GM19351 (cell line): ENCODE measurements around the gene CTR9.
A peak's percentile ranks its signal among the peaks of the same experiment; 100 is the strongest.

Experiments used
- ATAC-seq: cut with Tn5 transposase; IDR thresholded peaks from one replicate; pipeline ENCODE4 v1.9.1; 2021; ENCODE audit warnings: mild to moderate bottlenecking, moderate library complexity; ENCODE audit not compliant: unreplicated experiment

The CTR9 gene

DNA sequence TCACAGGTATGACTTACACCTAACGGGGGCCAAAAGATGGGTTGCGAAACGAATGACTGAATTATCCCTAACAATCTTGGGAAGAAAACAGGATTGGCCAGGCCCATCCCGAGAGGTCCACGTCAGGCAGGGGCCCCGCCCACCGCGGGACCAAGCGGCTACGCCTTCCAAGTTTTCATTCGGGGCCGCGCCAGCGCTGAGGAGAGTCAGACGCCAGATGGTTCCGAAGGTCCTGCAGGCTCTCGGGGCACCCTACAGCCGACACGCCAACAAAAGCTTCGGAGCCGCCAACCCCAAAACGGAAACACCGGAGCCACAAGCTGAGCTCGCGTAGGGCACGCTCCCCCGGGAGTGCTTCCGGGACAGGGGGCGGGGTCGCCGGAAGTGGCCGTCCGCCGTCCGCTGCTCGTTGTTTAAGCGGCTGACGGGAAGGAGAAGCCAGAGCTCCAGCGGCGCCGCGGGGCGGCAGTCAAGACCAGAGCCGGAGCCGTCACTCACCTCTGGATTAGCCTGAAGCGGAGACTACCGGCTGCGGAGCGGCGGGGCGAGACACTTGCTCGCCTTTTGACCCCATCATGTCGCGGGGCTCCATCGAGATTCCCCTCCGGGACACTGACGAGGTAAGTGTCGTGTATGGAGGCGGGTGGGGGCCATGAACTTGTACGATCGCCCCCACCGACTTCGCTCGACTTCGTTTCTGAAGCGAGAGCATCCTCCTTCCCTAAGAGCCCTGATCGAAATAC is at the start of gene CTR9:
TSS of gene CTR9 (plus strand) at position 409 of the 743 bp plus-strand sequence. CDS start at position 576, 167 bp downstream.
- ATAC-seq, result peak; percentile 92

DNA sequence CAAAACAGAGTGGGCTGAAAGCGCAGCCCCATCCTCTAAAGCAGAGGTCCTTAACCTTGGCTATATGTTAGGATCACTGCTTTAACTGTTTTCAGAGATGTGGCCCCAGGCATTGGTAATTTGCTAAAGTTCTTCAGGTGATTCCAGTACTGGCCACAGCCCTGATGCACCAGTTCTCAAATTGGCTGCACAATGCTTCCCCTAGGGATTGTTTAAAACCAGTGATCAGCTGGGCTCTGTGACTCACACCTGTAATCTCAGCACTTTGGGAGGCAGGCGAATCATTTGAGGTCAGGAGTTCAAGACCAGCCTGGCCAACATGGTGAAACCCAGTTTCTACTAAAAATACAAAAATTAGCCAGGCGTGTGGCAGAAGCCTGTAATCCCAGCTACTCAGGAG is 49.1 kb upstream of the CTR9 start:
- ATAC-seq, result no peak

DNA sequence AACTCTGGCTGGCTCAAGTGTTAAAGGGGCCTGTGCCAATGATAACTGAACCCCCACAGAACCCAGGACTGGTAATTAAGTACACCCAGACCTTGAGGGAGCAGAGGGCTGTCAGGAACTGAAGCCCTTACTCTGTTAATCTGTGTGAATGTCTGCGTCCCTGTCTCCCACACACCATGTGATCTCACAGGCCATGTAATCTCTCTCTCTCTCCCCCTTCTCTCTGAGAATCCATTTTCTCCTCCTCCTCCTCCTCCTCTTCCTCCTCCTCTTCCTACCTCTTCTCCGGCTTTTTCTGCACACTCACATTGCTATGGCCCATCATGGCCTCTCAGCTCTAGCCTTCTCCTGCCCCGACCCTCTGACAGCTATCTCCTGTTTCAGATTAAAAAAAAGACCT is 42.9 kb upstream of the CTR9 start:
- ATAC-seq, result no peak

DNA sequence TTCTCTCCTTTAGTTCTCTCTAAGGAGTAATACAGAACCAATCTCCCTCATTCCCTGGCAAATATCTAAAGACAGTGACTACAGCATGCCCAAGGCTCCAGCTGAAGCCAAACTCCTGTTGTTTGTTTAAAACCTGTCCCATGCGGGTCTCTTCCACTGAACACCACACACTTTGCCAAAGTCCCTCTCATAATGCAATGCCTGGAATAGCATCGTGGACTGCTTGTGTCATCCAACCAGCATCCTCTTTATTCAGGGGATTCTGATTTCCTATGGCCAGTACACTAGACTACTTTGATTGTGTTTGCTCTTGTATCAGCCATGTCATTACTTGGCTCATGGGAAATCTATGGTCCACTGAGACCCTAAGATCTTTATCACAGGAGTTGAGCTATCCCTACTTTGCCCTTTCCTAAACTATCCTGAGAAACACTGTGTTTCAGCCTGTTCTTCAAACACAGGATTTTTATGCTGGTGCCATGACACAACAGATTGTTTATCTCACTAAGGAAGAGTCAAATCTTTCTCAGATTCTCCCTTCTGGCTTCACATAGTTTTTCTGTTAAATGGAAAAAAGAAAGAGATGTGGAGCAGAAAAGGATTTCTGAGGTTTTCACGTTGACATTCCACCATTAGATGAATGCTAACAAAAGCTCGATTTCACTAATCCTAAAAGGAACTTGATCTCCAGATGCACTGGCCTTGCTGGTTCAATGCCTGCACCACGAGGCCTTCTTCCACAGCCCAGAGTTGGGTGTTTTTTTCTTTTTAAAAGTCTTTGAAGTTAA is 41.6 kb upstream of the CTR9 start:
- no peak for ATAC-seq

DNA sequence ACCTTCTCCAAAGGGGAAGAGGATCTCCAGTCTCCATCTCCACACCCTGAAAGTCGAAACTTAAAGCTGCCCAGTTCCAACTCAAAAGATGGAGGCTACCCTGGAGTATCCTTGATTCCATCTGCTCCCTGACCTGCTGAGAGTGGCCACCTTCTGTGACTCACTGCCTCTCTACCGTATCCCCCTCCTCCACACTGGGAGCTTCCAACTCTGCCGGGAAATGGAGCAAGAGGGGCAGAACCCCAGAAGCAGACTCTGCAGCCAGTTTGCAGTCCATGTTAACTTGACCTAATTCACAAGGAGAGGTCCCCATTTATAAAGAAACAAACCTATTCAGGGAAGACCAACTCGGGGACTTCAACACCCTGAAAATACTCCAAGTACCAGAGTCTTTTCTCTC is 35.5 kb upstream of the CTR9 start:
- no peak for ATAC-seq

DNA sequence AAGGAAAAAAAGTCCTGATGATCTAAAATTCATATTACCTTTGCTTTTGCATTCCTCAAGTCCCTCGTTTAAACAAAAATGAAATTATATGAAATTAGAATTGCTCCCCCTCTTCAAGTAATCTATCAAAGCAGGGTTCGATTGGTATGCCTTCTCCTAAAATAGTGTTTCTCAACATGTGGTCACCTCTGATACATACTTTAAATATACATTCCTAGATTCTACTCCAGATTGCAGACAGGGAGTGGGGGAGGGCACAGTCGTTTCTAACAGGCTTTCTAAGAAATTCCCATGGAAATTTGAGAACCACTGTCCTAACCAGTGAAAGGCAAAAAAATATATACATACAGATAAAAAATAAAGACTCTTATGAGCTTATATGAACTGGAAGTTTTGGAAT is 34.9 kb upstream of the CTR9 start:
- no peak for ATAC-seq

DNA sequence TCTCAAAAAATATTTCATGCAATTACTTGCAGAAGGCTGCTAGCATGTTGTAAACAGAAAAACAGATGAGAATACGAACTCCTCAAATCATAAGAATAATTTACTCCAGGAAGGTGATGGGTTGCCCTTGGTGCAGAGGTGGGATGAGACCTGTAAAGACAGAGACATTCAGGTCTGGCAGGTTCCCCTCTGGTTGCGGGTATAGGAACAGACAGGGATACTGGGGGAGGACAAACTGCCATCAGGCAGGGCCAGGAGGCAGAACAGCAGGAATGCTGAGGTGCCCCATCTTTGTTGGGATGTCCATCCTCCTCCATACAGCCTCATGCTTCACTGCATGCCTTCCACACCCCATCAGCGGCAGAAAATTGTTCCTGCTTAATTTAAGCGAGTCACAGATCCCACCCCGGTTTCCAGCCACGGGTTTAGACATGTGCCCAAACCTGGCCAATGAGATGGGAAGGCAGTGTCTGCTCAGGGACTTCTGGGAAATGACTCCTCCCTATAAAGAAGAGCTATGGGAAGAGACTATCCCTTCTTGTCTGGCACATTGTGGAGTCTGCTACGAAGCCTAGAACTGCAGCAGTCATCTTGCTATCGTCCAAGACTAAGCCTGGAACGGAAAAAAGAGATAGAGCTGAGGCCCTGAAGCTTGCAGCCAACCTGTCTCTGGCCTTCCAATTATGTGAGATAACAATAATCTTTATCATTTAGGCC is 34.3 kb upstream of the CTR9 start:
- ATAC-seq, result no peak

DNA sequence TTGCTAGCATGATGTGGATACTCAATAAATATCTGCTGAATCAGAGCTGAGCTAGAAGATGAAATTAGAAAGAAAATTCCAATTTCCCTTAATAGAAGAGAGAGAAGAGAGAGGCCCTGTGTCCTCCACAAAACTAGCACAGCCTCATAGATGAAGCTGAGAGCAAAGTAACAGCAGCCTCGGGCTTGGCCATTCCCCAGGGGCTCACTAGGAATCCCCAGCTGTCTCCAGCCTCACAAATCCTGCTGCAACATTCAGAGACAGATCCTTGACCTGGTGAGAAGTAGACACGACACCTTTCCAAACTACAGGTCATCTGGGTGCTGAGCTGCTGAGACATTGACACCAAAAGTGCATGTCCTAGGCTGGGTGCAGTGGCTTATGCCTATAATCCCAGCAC is 31.4 kb upstream of the CTR9 start:
- ATAC-seq, result no peak

DNA sequence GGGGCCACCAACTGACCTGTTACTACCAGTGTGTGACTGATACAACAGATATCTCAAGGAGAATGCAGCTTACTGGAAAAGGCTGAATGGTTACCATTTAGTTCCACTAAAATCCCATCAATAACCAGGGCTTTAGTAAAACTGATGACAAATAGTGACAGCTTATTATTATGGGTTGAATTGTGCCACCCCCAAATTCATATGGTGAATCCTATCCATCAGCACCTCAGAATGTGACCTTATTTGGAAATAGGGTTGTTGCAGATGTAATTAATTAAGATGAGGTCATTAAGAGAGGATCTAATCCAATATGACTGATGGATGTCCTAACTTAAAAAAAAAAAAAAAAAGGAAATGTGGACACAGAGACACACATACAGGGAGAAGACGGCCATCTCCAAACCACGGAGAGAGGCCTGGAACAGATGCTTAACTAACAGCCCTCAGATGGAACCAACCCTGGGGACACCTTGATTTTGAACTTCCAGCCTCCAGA is 30.1 kb upstream of the CTR9 start:
- no peak for ATAC-seq

DNA sequence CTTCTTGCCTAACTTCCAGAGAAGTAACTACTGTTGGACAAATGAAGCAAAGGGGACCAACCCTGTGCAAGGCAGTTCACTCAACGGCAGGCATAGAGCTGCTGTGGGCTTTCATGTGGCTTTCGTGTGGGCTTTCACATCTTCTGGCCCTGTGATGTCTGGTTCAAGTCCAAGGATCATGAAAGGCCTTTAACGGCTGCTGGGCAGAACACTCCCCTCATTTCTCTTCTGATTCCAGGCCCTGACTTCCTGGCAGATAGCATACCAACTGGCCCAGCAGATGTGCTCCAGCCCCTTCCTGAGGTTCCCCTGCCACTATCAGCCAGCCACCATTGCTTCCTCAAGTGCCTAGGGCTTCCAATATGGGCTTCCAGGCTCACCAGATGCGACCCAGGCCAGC is 28.7 kb upstream of the CTR9 start:
- ATAC-seq, result no peak

DNA sequence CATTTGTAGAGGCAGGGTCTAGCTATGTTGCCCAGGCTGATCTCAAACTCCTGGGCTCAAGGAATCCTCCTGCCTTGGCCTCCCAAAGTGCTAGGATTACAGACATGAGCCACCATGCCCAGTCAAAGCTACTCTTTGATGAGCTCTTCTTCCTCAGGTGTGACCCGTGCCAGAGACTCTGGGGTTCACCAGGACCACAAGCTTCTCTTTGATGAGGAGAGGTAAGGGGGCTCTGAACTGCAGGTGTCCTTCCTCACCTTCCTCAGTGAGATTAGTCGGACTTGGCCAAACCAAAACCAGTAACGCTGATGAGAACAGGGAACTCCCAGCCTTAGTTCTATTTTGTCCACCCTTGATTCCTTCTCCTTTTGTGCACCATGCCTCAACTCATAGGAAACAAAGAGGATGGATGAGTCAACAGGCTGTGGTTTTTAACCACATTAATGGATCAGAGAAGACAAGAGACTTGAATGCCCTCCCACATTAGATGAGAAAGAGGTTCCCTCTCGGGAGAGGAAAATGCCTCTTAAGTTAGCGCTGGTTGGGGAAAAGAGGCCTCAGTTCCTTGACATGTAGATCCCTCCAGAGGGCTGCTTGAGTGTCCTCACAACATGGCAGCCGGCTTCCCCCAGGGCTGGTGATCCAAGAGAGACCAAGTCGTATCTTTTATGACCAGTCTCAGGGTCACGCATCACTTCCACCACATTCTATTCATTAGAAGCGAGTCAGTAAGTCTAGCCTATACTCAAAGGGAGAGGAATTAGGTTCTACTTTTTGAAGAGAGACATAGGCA is 25.7 kb upstream of the CTR9 start:
- ATAC-seq, result no peak

DNA sequence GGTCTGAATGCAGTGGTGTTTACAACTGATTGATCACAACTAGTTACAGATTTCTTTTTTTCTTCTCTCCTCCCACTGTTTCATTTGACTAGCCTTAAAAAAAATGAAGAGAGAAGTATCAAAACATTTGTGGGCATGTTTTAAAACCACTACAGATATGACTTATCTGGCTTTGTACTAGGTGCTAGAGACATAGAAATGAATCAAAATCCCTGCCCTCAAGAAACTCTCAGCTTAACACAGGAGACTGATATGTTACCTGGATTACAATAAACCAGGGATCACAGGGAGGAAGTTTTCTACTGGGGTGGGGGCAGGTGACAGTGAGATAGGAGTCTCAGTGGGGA is 25.2 kb upstream of the CTR9 start:
- no peak for ATAC-seq

DNA sequence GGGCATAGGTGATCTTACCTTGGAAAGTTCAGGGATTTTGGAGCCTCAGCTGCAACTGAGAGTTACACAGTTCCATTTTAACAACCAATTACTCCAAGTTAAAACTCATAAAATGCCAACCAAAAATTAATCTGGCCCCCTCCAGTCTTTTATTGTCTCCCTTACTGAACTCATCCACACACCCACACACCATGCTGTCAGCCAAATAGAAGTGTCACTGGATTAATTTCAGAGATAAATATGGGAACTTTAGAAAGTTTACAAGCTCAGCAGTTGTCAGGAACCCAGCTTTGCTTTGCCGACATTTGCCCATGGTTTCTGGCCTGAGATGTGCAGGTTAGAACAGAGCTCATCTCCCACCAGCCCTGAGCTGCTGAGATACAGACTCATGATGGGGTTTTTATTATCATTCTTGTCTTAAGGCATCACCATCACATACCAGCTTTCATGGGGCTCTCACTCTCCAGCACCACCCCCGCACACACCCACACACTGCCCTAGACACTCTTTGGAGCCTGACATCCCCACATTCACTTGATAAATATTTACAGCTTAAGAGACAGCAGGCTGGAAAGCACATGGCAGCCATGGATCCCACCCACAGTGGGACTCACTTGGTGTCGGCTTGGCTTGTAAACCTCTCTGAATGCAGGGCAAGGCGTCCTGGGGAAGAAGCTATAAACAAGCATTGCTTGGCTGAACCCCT is 23.7 kb upstream of the CTR9 start:
- no peak for ATAC-seq

DNA sequence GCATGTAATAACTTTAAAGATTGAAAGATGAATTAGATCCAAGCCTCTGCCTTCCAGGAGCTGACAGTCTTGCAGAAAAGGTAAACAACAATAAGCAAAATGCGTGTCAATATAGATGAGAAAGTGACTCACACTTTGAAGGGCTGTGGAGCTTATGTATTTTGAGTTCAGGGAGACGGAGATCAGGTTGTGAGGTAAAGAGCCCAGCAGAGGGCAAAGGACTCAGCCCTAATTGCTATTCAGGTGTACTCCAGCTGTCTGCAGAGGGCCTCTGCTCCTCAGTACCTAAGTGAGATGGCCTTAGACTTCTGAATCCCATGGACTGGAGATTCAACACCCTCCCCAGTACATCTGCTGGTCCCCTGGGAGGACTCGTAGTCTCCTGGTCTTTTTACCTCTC is 22.9 kb upstream of the CTR9 start:
- no peak for ATAC-seq

DNA sequence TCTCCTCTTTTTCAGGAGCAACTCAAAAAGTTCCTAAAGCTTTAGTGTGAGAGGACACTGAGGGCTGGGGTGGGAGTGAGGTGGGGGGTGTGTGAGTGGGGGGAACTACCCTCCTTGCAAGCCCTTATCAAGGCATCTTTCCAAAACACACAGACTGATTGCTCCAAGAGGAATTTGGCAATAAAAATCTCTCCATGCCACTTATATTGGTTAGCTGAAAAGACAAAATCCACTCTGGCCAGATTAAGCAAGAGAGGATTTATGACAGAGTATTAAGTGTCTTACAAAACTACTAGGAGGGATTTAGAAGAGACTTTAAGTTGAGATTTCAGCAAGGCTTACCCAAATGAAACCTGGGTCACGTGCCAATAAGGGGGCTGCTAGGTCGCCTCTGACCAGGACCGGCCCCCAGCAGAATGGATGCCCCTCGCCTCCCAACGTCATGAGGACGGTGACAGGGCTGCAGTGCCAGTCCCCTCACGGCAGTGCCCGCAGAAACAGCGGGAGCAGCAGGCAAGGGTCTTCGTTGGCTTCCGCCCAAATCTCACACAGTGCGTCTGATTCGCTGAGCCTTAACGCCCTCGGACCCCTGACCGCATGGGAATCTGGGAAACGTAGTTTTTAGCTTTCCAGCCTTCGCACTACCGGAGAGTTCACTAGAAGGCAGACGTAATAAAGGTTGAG is 22.1 kb upstream of the CTR9 start:
- no peak for ATAC-seq

DNA sequence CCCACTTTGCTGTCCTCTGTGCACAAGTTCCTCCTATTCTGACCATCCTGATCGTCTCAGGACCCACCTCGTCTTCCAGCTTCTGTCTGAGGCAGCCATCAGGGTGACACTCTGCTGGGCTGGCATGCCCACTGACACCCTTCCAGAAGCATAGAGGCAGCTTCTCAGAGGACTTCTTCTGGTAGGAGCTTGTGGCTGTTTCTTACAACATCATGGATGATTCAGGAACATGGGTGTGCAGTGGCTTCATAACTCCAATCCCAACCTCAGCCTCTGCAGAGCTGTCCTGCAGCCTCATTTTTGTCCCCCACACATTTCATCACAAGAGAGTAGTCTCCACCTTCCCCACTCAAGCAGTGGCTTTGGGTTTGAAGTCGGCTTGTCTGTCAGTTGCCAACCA is 20.9 kb upstream of the CTR9 start:
- ATAC-seq, result no peak

DNA sequence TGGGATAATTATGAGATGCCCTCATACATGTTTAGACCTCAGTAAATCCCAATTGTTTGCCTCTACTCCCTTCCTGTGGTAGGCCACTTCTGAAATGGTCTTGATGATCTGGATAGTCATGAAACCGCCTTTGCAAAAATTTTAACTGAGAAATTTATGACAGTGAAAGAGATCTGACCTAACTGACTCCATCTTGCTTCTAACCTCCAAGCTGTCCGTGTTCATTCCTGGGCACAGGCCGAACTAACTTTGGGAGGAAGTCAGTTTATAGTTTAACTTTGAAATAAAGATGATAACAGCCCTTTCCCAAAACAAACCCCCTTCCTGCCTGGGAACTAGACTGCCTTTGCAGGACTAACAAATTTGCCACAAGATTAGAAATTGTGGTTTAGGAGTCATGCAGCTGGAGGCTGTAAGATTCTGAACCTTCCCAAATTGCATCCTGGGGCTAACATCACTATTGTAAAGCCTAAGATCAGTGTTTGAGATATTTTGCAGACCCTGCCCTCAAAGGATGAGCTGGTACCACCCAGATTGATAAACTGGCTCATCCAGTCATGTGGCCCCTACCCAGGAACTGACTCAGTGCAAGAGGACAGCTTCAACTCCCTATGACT is 19.9 kb upstream of the CTR9 start:
- ATAC-seq, result no peak

DNA sequence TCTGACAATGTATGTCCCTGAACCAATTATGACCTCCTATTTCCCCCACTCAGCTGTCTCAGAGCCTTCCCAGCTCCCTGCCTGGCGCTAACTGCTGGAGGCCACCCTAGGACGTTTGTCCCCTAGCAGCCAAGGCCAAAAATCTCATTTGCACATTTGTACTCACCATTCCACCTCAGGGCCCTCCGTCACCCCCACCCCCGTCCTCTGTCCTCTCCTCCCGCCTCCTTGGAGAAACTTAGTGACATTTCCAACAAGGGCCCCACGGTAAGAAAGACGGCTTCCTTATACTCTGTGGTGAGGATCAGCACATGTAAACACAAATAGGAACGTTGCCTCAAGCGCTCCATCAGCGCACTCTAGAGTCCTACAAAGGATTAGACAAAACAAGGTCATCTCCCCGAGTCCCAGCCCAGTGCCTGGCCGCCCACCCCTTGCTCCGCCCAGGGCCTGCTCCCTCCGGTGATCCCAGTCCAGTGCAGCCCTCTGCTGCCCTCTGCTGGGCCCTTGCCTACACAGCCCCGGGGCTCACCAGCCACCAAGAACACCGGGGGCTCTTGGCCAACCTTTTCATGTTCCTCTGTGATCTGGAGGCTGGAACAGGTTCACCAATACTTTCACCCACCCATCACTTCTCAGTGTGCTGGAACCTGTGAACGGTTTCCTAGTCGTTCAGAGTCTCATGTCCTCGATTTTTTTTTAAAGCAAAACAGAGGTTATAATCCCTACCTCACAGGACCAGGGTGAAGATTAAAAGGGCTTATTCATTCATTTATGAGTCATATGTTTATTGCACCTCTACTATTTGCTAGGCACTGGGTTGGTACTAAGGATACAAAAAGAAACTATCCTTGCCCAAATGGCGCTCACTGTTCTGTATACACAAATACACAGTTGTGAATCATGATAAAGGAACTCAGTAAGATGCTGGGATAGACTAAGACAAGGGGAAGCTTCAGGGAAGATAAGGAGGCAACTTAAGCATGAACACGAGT is 15.3 kb upstream of the CTR9 start:
- ATAC-seq, result peak; percentile 99
